ENCODE measurements around the gene EDEM3.
"Not testable (repeated sequence)": the region's sequence is repeated elsewhere in the genome, so short reads cannot be mapped to it uniquely, and the experiment has no call there.

The EDEM3 gene, protein sequence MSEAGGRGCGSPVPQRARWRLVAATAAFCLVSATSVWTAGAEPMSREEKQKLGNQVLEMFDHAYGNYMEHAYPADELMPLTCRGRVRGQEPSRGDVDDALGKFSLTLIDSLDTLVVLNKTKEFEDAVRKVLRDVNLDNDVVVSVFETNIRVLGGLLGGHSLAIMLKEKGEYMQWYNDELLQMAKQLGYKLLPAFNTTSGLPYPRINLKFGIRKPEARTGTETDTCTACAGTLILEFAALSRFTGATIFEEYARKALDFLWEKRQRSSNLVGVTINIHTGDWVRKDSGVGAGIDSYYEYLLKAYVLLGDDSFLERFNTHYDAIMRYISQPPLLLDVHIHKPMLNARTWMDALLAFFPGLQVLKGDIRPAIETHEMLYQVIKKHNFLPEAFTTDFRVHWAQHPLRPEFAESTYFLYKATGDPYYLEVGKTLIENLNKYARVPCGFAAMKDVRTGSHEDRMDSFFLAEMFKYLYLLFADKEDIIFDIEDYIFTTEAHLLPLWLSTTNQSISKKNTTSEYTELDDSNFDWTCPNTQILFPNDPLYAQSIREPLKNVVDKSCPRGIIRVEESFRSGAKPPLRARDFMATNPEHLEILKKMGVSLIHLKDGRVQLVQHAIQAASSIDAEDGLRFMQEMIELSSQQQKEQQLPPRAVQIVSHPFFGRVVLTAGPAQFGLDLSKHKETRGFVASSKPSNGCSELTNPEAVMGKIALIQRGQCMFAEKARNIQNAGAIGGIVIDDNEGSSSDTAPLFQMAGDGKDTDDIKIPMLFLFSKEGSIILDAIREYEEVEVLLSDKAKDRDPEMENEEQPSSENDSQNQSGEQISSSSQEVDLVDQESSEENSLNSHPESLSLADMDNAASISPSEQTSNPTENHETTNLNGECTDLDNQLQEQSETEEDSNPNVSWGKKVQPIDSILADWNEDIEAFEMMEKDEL

GRCh38 chr1:184754476-184755225, at the start of gene EDEM3:
TSS of gene EDEM3 (minus strand) at chr1:184754858. CDS start at chr1:184754646, 212 bp downstream.
- DNase-seq = peak; percentile 99

- no peak for DNase-seq
Observed at GRCh38 chr1:184804220-184804619, 49.6 kb upstream of the EDEM3 start.

- no peak for DNase-seq
Observed at GRCh38 chr1:184803180-184803492, 48.5 kb upstream of the EDEM3 start.

GRCh38 chr1:184802354-184803179, 47.9 kb upstream of the EDEM3 start:
- no peak for DNase-seq

DNA sequence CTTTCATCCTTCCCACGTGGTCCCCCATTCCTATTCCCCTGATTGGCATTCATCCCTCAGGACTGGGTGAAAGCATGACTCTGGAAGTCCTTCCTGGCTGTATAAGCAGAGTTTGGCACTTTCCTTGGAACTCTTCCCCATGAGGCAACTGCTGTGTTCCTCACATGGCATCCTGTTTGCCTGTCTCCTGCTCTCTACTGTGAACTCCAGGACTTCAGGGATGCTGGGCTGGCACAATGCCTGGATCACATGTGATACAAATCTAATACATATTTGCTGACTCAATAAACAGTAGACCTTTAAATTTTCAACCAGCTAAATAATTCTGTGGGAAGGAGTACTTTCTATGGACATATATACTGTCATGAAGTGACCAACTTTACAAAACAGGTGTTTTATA, 46.8 kb upstream of the EDEM3 start:
- DNase-seq = no peak

DNA sequence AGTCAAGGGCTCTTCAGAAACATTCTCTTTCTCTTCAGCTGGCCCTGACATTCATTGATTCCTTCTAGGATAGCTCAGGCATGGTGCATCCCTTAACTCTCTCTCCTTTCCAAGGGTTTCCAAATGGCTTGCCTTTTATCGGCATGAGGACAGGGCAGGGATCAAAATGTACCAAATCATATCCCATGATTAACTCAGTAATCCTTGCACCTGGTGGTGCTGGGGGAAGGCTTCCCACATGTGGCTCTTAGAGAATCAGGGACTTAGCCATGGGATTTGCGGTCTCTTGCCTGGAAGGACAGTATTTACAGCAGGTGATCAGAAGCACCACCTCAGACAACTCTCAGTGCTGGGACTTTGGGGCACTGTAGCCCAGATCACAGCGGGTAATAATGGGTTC, 46.2 kb upstream of the EDEM3 start:
- no peak for DNase-seq

DNA sequence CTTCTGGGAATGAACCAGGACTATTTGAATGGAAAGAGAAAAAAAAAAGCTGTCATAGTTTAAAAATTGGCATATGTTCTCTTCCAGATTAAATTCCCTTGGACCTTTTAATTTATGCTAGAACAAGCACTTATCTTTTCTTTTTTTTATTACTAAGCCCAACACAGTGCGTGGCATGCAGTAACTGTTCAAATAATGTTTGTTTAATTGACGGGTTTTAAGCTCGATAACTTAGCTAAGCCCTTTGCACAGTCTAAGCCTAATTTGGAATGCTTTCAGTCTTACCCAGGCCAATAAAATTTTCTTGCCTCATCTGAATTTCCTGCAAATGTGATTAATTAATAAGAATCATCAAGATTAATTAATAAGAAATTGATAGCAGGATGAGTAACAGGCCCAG, 39.3 kb upstream of the EDEM3 start:
- no peak for DNase-seq

- peak in 1 of 2 donors; percentile 46 for DNase-seq
Observed at GRCh38 chr1:184792450-184792969, 37.9 kb upstream of the EDEM3 start.

DNA sequence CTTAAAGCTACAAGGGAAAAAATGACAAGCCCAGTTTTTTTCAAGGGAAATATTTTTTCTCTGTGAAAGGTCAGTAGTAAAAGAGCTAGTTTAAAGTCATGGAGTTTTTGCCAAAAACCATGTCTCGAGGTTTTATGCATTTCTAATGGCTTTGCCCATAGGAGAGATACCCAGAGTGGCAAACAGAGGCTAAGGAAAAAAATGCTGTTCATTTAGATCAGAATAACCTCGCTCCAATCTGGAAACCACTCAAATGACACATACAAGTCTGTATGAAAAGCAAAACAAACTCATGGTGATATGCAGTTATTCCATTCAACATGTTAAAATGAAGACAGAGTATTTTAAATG, 36.9 kb upstream of the EDEM3 start:
- DNase-seq = no peak

DNA sequence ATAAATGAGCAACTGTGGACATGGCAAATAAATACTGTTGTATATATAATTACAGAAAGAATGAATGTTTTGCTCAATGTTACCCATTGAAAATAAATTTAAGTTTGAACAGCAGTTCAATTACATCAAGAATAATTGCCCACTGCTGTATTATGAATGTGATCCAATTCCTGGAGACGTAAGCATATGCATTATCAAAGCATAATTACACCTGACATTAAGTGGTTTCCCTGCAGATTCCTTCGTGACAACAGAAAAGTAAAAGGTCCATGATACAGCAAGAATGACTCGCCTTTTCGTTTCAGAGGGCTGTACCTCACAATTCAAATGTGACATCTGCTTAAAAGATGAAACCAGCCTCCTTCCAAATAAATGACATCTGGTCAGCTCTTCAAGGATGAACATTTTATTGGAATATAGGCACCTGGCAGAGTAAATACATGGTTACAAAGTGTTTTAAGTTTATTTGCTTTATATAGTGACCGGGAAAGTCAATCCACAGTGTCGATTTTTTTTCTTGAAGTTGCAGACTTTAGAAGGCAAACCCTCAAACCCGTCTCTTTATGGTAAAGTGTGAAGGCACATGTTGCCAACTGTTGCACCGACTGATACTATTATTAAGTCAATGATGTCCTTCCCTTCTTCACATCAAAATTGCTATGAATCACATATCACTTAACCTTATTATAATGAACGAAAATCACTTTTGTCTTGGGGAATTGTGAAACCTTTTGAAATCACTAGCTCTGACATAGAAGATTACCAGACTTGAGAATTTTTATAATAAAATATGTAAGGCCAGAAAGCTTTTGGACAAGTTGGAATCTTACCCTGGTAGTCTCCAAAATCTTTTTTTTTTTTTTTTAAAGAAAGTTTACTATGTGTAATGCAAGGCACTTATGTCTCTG, 36.2 kb upstream of the EDEM3 start:
- DNase-seq = no peak

- DNase-seq = no peak
Observed at GRCh38 chr1:184789884-184790283, 35.2 kb upstream of the EDEM3 start.

DNA sequence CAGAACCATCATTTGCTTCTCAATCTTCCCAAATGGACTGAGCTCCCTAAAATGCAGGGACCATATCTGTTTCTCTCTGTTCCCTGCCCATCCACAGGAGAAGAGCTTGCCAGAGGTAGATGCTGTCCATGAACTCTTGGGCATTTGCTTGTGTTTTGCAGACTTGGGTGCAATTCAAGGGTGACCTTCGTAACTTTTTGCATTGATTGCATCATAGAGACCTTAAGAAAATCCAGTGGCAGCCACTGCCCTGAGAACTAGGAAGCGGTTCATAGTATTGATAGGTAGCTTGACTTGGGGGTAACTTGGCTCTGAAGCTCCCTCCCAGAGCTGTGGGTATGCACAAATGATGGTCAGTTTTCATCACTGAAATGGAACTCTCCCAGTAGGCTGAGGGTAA, 34.3 kb upstream of the EDEM3 start:
- DNase-seq = no peak

DNA sequence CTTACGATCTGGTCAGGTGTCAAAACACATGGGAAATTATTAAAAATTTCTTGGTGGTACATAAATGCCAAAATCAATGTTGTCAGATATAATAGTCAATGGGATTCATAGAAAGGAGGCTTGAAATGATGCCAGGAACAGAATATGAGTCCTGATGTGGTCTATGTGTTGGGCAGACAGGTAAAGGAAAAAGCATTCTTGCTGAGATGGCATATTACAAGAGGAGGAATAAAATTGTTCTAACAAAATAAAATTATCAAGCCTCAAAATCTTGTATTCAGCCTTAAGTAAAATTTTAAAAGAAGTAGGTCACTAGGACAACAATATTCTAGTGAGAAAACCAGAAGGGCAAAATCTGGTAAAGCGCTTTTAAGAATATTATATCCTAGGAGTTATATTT, 30.9 kb upstream of the EDEM3 start:
- no peak for DNase-seq

GRCh38 chr1:184783723-184784122, 29.1 kb upstream of the EDEM3 start:
- not testable (repeated sequence) for DNase-seq

DNA sequence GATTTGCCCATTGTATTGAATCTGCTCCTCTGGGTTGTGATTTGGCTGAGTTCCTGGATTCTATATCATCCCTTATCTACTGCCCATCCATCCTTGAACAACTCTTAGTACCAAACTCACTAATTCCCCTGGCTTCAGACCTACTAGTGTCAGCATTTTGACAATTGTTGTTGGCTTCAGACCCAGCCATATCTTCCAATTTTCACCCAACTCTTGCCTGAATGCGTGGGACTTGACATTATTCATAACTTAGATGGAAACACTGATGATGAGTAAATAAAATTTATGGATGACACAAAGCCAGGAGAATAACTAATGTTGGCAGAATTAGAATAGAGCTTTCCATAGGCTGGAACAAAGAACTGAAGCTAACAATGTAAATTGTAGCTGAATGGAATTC, 27.3 kb upstream of the EDEM3 start:
- no peak for DNase-seq

DNA sequence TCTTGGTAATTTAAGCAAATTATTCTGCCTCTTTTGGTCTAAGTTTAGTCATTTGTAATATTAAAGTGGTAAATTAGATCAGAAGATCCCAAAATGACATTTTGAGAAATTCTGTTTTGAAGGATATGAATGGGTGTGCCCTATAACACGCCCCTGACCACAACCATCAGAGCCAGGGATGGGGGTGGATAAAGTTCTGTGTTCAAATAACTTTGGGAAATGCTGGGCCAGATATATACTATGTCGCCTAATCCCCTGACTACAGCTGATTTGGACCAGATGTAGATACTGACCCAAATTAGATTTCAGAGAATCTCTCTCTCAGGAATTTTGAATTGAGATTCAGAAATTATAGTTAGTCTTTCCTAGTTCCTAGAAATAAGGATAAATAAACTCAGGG, 21.2 kb upstream of the EDEM3 start:
- no peak for DNase-seq

DNA sequence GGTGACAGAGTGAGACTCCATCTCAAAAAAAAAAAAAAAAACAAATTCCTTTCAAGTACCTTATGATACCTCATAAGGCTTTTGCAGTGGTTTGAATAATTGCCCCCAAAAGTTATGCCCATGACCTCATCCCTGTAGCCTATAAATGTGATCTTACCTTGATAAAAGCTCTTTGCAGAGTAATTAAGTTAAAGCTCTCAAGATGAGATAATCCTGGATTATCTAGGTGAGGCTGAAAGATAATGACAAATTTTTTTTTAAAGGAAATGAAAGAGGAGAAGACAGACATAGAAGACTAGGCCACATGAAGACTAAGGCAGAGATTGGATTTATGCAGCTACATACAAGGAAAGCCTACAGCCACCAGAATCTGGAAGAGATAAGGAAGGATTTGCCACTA, 20.7 kb upstream of the EDEM3 start:
- DNase-seq = no peak

DNA sequence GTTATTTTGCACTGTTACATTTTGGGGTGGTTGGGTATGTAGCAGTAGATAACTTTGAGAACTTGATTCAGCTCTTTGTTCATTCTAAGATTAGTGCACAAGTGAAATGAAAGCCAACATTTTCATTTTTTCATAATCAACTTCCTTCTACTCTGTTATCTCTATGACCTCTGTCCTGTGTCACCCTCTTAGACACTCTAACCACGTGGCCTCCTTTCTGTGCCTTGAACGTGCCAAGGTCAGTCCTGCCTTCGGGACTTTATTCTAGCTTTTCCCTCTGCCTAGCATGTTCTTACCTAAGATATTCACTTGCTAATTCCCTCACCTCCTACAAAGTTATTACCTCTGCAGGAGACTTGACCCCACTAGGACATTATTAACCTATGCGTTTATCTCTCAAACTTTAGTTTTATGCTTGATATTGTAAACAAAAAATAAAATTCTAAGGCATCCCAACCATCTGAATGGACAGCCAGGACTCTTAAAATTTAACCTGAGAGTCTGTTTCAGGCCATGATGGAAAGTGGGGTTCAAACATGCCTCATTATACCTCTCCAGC, 19.2 kb upstream of the EDEM3 start:
- no peak for DNase-seq

DNA sequence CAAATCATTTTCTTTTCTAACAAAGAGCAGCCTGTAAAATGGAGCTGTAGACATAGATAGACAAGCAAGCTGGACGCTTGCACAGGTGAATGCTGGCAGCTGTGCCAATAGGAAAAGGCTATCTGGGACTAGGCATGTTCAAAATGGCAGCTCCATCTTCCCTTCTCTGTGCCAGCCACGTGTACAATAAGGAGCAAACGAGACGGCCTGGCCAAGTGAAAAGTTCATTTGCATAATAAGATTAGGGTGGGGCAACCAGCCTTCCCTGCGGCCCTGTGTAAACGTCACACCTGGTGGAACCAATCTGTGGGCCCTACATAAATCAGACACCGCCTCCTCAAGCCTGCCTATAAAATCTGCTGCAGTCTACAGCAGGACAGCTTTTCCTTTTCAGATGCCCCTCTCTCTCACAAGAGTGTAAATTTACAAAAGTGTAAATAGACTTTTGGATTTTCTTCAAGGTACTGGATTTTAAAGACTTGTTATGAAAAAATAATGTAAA, 16.6 kb upstream of the EDEM3 start:
- no peak for DNase-seq

DNA sequence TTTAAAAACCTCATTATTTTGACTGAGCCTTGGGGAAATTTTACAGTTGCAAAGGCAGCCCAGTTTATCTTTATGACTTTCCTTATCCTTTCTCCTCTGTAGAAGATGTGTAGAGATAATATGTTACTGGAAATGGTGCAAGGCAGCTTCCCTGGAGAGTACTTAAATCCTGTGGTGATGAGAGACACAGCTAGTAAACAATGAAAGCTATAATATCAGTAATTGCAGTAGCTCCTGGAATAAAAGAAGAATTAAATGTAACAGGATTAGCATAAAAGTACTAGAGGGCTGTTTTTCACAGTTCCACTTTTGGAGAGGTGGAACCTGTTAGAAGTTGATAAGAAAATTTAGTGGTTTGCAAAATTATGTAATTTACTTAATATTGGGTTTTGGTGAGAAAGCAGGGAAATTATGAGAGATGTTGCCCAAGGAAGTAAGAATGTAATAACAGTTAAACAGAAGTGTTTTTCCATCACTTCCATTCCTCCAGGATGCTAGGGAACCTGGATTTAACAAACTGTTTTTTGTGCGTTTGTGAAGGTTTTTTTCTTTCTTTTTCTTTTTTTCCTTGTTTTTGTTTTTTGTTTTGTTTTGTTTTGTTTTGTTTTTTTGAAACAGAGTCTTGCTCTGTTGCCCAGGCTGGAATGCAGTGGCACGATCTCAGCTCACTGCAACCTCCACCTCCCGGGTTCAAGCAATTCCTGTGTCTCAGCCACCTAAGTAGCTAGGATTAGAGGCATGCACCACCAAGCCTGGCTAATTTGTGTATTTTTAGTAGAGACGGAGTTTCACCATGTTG, 15.7 kb upstream of the EDEM3 start:
- DNase-seq = no peak

Data from CD4-positive, alpha-beta T cell treated with Interferon alpha-2 for 1 hour (primary cell).